NCI-H2029 (cell line): ENCODE results near the gene TSN.
"Not testable (repeated sequence)": the region's sequence is repeated elsewhere in the genome, so short reads cannot be mapped to it uniquely, and the experiment has no call there.

ENCODE experiments used
- DNase-seq: peaks from one replicate; lab custom pipeline; 2025; lab: John Stamatoyannopoulos, UW

TSN gene

GRCh38 chr2:121803503-121803902 is 48.1 kb downstream of the TSN start:
- peak; percentile 84 for DNase-seq

DNA sequence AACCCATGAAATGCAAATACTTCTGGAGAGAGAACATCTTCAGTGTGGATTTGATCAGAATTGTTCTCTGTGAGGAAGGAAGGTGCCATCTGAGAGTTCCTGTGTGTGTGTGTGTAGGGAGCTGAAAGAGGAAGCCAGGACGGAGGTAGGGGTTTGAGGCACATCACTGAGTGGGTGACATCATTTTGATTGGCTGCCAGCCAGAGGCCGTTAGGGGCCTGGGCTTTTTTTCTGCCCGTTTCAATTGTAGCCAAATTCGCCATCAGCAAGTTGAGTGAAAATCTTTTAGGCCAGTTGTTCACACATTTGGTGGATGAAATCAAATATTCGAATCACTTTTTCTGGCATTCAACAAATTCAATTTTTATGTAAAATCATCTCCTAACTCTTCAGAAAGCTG is 48.9 kb downstream of the TSN start:
- DNase-seq, result peak; percentile 92

GRCh38 chr2:121804997-121805765 is 49.7 kb downstream of the TSN start:
- DNase-seq, result peak; percentile 68

DNA sequence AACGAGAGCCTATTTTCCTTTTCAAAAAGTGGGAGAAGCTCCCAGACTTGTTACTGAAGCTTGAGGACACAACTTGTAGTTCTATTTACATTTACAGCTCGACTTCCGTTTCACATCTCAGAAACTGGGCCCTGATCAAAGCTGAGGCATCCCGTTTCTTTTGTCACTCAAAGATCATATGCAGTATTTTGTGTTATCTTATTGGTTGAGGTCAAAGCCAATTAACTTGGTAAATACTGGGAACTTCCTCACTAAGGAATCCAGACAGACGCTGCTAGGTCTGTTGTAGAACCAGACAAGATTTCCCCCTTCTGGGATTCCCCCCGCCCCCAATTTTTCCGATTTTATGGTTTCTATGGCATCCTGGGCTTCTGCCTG is 50.3 kb downstream of the TSN start:
- no peak for DNase-seq

GRCh38 chr2:121807771-121808170 is 52.3 kb downstream of the TSN start:
- not testable (repeated sequence) for DNase-seq

- DNase-seq, result peak; percentile 59
Measured at GRCh38 chr2:121809607-121810006, 54.2 kb downstream of the TSN start.

DNA sequence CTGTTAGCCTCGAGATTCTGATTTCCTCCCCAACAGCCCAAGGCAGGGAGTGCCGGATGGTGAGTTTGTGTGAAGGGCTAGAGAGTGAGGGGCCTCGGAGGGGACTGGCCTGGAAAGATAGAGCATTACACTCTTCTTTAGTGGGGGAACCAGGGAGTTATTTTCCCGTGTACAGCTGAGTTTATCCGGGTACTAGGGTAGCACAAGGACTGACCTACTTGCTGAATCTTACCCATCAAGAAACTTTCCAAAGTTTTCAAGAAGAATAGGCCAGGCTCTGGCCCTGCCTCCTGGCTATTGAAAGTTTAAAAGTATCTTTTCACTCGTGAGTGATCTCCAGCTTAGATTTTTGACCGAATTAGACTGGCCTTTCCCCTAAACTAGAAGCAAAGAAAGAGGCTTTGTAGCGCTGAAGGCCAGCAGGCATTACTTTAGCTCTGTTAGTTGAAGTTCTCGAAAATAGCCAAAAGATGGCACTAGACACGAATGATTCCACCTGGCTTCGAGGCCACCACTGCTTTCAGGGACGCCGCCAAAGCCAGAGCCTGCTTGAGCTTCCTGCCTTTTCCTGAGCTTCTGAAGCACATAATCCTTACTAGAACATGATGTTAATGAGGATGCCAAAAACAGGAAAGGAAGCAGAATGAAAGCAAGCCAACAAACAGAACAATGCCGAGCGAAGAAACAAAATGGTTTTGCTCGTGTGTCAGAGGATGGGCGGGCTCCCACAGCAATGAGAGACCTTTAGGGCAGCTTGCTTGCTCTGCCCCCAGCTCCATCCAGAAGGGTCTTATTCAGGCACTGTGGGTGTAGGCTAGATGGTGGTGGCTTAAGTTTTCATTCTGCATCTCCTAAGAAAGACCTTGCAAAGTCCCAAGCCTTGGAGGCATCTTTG is 55.8 kb downstream of the TSN start:
- DNase-seq, result peak; percentile 55

DNA sequence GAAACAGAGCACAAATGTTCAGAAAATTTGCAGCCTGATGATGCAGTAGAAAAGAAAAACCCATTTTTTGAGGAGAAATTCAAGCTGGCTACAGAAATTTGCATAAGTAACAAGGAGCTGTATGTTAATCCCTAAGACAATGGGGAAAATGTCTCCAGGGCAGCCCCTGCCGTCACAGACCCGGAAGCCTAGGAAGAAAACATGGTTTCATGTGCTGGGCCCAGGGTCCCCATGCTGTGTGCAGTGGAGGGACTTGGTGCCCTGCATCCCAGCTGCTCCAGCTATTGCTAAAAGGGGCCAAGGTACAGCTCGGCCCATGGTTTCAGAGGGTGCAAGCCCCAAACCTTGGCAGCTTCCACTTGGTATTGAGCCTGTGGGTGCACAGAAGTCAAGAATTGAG is 57.6 kb downstream of the TSN start:
- not testable (repeated sequence) for DNase-seq

- DNase-seq, result no peak
Measured at GRCh38 chr2:121815216-121815615, 59.8 kb downstream of the TSN start.

DNA sequence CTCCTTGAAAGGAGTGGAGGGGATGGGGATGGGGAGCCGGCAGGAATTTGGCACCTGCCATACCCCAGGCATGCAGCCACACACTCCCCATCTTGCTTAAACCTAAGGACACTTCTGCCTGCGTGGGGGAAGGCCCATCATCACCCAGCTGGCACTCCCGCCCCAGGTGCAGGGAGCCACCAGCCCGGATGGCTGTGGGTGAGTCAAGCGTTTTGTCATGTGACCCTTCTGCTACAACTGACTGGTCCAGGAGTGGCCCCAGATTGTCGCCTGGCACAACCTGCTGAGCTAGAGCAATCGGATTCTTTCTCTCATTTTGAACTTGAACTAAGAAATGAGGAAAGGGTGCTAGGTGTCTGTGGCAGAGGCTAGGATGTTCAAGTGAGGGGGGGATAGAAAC is 61.3 kb downstream of the TSN start:
- no peak for DNase-seq

- not testable (repeated sequence) for DNase-seq
Measured at GRCh38 chr2:121817304-121817703, 61.9 kb downstream of the TSN start.
